Liver (tissue), 9 donors: ENCODE results near the gene TRIM16. TPM values are rescaled to one million over a fixed set of nuclear protein-coding genes. Genes with fewer than 3 reads are reported as not detected.
"Not testable (repeated sequence)": the region's sequence is repeated elsewhere in the genome, so short reads cannot be mapped to it uniquely, and the experiment has no call there.

Experiments
- DNase-seq: peaks from one replicate; pipeline ENCODE4 v3.0.0-alpha.2; 2017; ENCODE audit warnings: low spot score
- H3K27ac ChIP-seq, 2 donors: one replicate each; pipeline ENCODE4 v1.7.0; 2013; ENCODE audit warnings: inconsistent platforms in 2 of 2, low read length in 2 of 2, control low read depth in 1 of 2, low read depth in 1 of 2, mild to moderate bottlenecking in 1 of 2
- H3K27me3 ChIP-seq, 4 donors: one replicate each; pipeline versions ENCODE4 v1.6.1 to v1.7.0; 2013; ENCODE audit warnings: low read length in 3 of 4, inconsistent platforms in 1 of 4, mild to moderate bottlenecking in 1 of 4, moderate library complexity in 1 of 4; ENCODE audit not compliant: control insufficient read depth in 4 of 4, insufficient read depth in 4 of 4
- H3K36me3 ChIP-seq, 4 donors: one replicate each; pipeline versions ENCODE4 v1.6.1 to v1.7.0; 2013; ENCODE audit warnings: low read length in 3 of 4, mild to moderate bottlenecking in 3 of 4, low read depth in 1 of 4, moderate library complexity in 1 of 4; ENCODE audit not compliant: control insufficient read depth in 4 of 4, insufficient read depth in 3 of 4
- H3K4me1 ChIP-seq, 4 donors: one replicate each; pipeline versions ENCODE4 v1.6.1 to v1.7.0; 2013; ENCODE audit warnings: low read length in 3 of 4, mild to moderate bottlenecking in 3 of 4, moderate library complexity in 1 of 4; ENCODE audit not compliant: control insufficient read depth in 4 of 4, insufficient read depth in 4 of 4
- H3K4me3 ChIP-seq, 3 donors: one replicate each; pipeline versions ENCODE4 v1.6.1 to v1.7.0; 2013; ENCODE audit warnings: low read length in 3 of 3, control low read depth in 1 of 3, low read depth in 1 of 3, mild to moderate bottlenecking in 1 of 3
- H3K9ac ChIP-seq, 2 donors: one replicate each; pipeline ENCODE4 v1.7.0; 2013; ENCODE audit warnings: low read length in 2 of 2, mild to moderate bottlenecking in 2 of 2, moderate library complexity in 2 of 2, control low read depth in 1 of 2, low read depth in 1 of 2
- H3K9me3 ChIP-seq, 4 donors: one replicate each; pipeline versions ENCODE4 v1.6.1 to v1.7.0; 2013; ENCODE audit warnings: low read length in 3 of 4; ENCODE audit not compliant: control insufficient read depth in 4 of 4
- WGBS: extraction: QIAGEN DNeasy Blood & Tissue Kit; methylation state at CpG from one replicate; pipeline ENCODE4 v1.1.7; 2013; 5-methylcytosine and 5-hydroxymethylcytosine counted together
- polyA plus RNA-seq, 2 donors: library from polyadenylated mRNA; stranded (reverse) in 1 of 2; unstranded in 1 of 2; fragments of 200-250 nt in 1 of 2; fragments of >200 nt in 1 of 2; fragmentation: Nextera tagmentation in 1 of 2; extraction: Ambion mirVana in 1 of 2; gene quantifications; one replicate each; pipeline versions ENCODE4 v1.2.1 to v1.2.3, GENCODE V29; 2013 to 2015
- total RNA-seq, 2 donors: library from RNA; depleted of rRNA; stranded (reverse); fragments of >200 nt; gene quantifications; one replicate each; pipeline ENCODE4 v1.2.3, GENCODE V29; 2014
- donor health status: healthy.
- donor health status: healthy.
- donor health status: healthy.
- donor health status: healthy.
- donor health status: healthy.

The TRIM16 gene
- total and polyA plus RNA-seq, 4 donors = 1.9 to 6.6 (median 4.7) TPM

- not testable (repeated sequence) for H3K27me3 ChIP-seq, H3K4me1 ChIP-seq, H3K27ac ChIP-seq, H3K9ac ChIP-seq, DNase-seq, H3K36me3 ChIP-seq, H3K4me3 ChIP-seq, H3K9me3 ChIP-seq
- 62% methylated on average over 6 of the region's 6 CpGs for WGBS
These were observed 68.3 kb downstream of the TRIM16 start for GRCh38 chr17:15615850-15616249.

GRCh38 chr17:15613111-15613510 lies 71.0 kb downstream of the TRIM16 start:
- not testable (repeated sequence) for H3K27ac ChIP-seq, H3K4me1 ChIP-seq, H3K27me3 ChIP-seq, H3K36me3 ChIP-seq, H3K9me3 ChIP-seq, H3K4me3 ChIP-seq, DNase-seq, H3K9ac ChIP-seq
- WGBS = 100% methylated on average over 1 of the region's 1 CpG

GRCh38 chr17:15592960-15593359 lies 91.2 kb downstream of the TRIM16 start:
- not testable (repeated sequence) for H3K36me3 ChIP-seq, H3K4me1 ChIP-seq, H3K9ac ChIP-seq, DNase-seq, H3K27ac ChIP-seq, H3K27me3 ChIP-seq, H3K9me3 ChIP-seq, H3K4me3 ChIP-seq
- WGBS = 91% methylated on average over 8 of the region's 8 CpGs

- H3K27ac ChIP-seq, H3K9me3 ChIP-seq, H3K36me3 ChIP-seq, H3K9ac ChIP-seq, H3K4me1 ChIP-seq, H3K4me3 ChIP-seq, DNase-seq, H3K27me3 ChIP-seq: not testable (repeated sequence)
- WGBS = 89% methylated on average over 5 of the region's 5 CpGs
These were observed 92.1 kb downstream of the TRIM16 start for GRCh38 chr17:15591986-15592385.

- H3K9me3 ChIP-seq, H3K27ac ChIP-seq, H3K4me3 ChIP-seq, H3K27me3 ChIP-seq, H3K4me1 ChIP-seq, DNase-seq, H3K9ac ChIP-seq, H3K36me3 ChIP-seq: not testable (repeated sequence)
- WGBS = 91% methylated on average over 1 of the region's 1 CpG
These were observed 93.3 kb downstream of the TRIM16 start for GRCh38 chr17:15590844-15591243.

- not testable (repeated sequence) for H3K9ac ChIP-seq, H3K9me3 ChIP-seq, H3K4me3 ChIP-seq, H3K27ac ChIP-seq, H3K27me3 ChIP-seq, H3K4me1 ChIP-seq, H3K36me3 ChIP-seq, DNase-seq
- WGBS = 71% methylated on average over 13 of the region's 17 CpGs
These were observed 94.3 kb downstream of the TRIM16 start for GRCh38 chr17:15589544-15590536.

- WGBS = 91% methylated on average over 8 of the region's 8 CpGs
- DNase-seq, H3K36me3 ChIP-seq: not testable (repeated sequence)
These were observed 96.1 kb downstream of the TRIM16 start for GRCh38 chr17:15588017-15588416.

GRCh38 chr17:15583313-15583712 lies 100.8 kb downstream of the TRIM16 start:
- 68% methylated on average over 2 of the region's 5 CpGs for WGBS
- H3K4me1 ChIP-seq, H3K4me3 ChIP-seq, H3K9me3 ChIP-seq, H3K36me3 ChIP-seq, DNase-seq, H3K27ac ChIP-seq, H3K9ac ChIP-seq, H3K27me3 ChIP-seq: not testable (repeated sequence)

More at GRCh38 chr17:15588017-15588416, 96.1 kb downstream of the TRIM16 start:
- H3K9ac ChIP-seq, H3K27ac ChIP-seq, H3K4me3 ChIP-seq, H3K27me3 ChIP-seq, H3K4me1 ChIP-seq, H3K9me3 ChIP-seq: not testable (repeated sequence)
